GM12878 (cell line): ENCODE measurements around the gene ATG4B. TPM values are rescaled to one million over a fixed set of nuclear protein-coding genes. Genes with fewer than 3 reads are reported as not detected.

Source experiments
- ASH2L ChIP-seq: fragments of 300-600, 200-600 bp; sonication (generic); IDR thresholded peaks from 2 replicates; pipeline ENCODE4 v1.6.1; 2017; ENCODE audit warnings: low read depth, mild to moderate bottlenecking, borderline replicate concordance
- CEBPZ ChIP-seq: fragments of 150-350 bp; IDR thresholded peaks from 2 replicates; pipeline ENCODE4 v1.6.1; 2016; ENCODE audit warnings: low read depth, low read length
- E4F1 ChIP-seq: fragments of 450-650 bp; IDR thresholded peaks from 2 replicates; pipeline ENCODE4 v1.6.1; 2018; ENCODE audit warnings: borderline replicate concordance, mild to moderate bottlenecking; ENCODE audit not compliant: partially characterized antibody
- FOS ChIP-seq: IDR thresholded peaks from 3 replicates; pipeline ENCODE4 v1.6.1; 2011; ENCODE audit warnings: borderline replicate concordance; ENCODE audit not compliant: insufficient read length; ENCODE audit errors: extremely low read depth
- IKZF1 ChIP-seq: fragments of 450-650 bp; conservative IDR thresholded peaks from 2 replicates; pipeline ENCODE4 v1.6.1; 2017; ENCODE audit warnings: antibody characterized with exemption, mild to moderate bottlenecking
- MLLT1 ChIP-seq: fragments of 450-650 bp; IDR thresholded peaks from 2 replicates; pipeline ENCODE4 v1.6.1; 2016; ENCODE audit warnings: mild to moderate bottlenecking
- MTA2 ChIP-seq: fragments of 450-650 bp; IDR thresholded peaks from 2 replicates; pipeline ENCODE4 v1.6.1; 2016; ENCODE audit warnings: low read depth, mild to moderate bottlenecking, moderate library complexity
- MTA3 ChIP-seq: IDR thresholded peaks from 2 replicates; pipeline ENCODE4 v1.6.1; 2012; ENCODE audit warnings: low read length, inconsistent platforms, borderline replicate concordance
- MYB ChIP-seq: fragments of 150-350 bp; IDR thresholded peaks from 2 replicates; pipeline ENCODE4 v1.6.1; 2014; ENCODE audit warnings: mild to moderate bottlenecking, low read depth, low read length, borderline replicate concordance
- NBN ChIP-seq: fragments of 450-650 bp; IDR thresholded peaks from 2 replicates; pipeline ENCODE4 v1.6.1; 2016
- NFXL1 ChIP-seq: fragments of 450-650 bp; IDR thresholded peaks from 2 replicates; pipeline ENCODE4 v1.6.1; 2017; ENCODE audit warnings: antibody characterized with exemption, mild to moderate bottlenecking, borderline replicate concordance
- PAX8 ChIP-seq: fragments of 450-650 bp; IDR thresholded peaks from 2 replicates; pipeline ENCODE4 v1.6.1; 2017; ENCODE audit warnings: mild to moderate bottlenecking, moderate library complexity
- PBX3 ChIP-seq: IDR thresholded peaks from 2 replicates; pipeline ENCODE4 v1.6.1; 2011; ENCODE audit warnings: mild to moderate bottlenecking, low read depth, low read length, moderate library complexity; ENCODE audit not compliant: insufficient replicate concordance
- ZNF384 ChIP-seq: IDR thresholded peaks from 2 replicates; pipeline ENCODE4 v1.6.1; 2012; ENCODE audit warnings: low read depth, mild to moderate bottlenecking, low read length, improper control_type of control experiment, borderline replicate concordance
- ZNF592 ChIP-seq: fragments of 450-650 bp; IDR thresholded peaks from 2 replicates; pipeline ENCODE4 v1.6.1; 2017; ENCODE audit warnings: mild to moderate bottlenecking, moderate library complexity
- polyA plus RNA-seq, 11 experiments: library from polyadenylated mRNA; depleted of rRNA in 4 of 11; unstranded in 6 of 11; stranded (reverse) in 5 of 11; fragments of >200 nt; fragmentation: Nextera tagmentation in 4 of 11; fragmentation: Illumina TruSeq in 1 of 11; extraction: Ambion mirVana in 4 of 11; extraction: Trizol in 1 of 11; gene quantifications; 1 replicate in 1 of 11; 2 replicates in 10 of 11; pipeline versions ENCODE4 v1.2.1 to v1.2.3, GENCODE V29; 2011 to 2016; ENCODE audit warnings: inconsistent platforms in 2 of 11, missing spikeins in 2 of 11, low read depth in 1 of 11
- total RNA-seq, 4 experiments: library from RNA; depleted of rRNA in 3 of 4; stranded (reverse); fragments of >200 nt in 3 of 4; fragmentation: Illumina TruSeq in 1 of 4; extraction: Trizol in 1 of 4; gene quantifications; 2 replicates each; pipeline versions ENCODE4 v1.2.1 to v1.2.3, GENCODE V29; 2013 to 2021

ATG4B gene
- total and polyA plus RNA-seq, 10 of the 15 experiments (the other 5 are each of a cell fraction or from before 2014, with no cell fraction given) = 5.8 to 84.1 (median 64.9) TPM

- TF ChIP-seq CEBPZ (no peak), ZNF384 (no peak), PBX3 (no peak), NFXL1 (no peak), MTA3 (no peak), IKZF1 (peak; percentile 25; the same call in 1 of the 2 replicates), E4F1 (no peak), MLLT1 (0 out of 2 replicates have a peak, but pooled peaks have one; percentile 18), ASH2L (no peak), PAX8 (no peak), MYB (no peak), NBN (0 out of 2 replicates have a peak, but pooled peaks have one; percentile 47), ZNF592 (0 out of 2 replicates have a peak, but pooled peaks have one; percentile 64), FOS (no peak), MTA2 (no peak)
These were observed 64.9 kb downstream of the ATG4B start (continued) for GRCh38 chr2:241702155-241703031.
